ENCODE measurements around the gene SETD1A. TPM values are rescaled to one million over a fixed set of nuclear protein-coding genes. Genes with fewer than 3 reads are reported as not detected.

The SETD1A gene
- total RNA-seq, 1 donor from 2014 or later: 8.3 TPM

- no peaks in the 10 kb centered on the region for H3K9me3 ChIP-seq
- H3K27me3 ChIP-seq: no peaks in the 10 kb centered on the region
- no peak for TF ChIP-seq CTCF (IDR thresholded peaks at IDR 0.05)
- intact Hi-C loops (cut with DNase I): no loop called here
- peaks cover 98% of the 10 kb centered on the region in 2 donors for H3K36me3 ChIP-seq
- no peak overlapping the region for H3K27ac ChIP-seq
- H3K4me3 ChIP-seq: no peak overlapping the region
- DNase-seq (ENCODE audit: low spot score in 2 of 2): no peak
- H3K4me1 ChIP-seq: no peaks in the 10 kb centered on the region
These were observed 10.2 kb downstream of the SETD1A start for GRCh38 chr16:30967795-30968194.

GRCh38 chr16:30969246-30969842 is 11.8 kb downstream of the SETD1A start:
- intact Hi-C loops (cut with DNase I): no loop called here
- peaks cover 96 to 98% of the 10 kb centered on the region in 2 donors for H3K36me3 ChIP-seq
- TF ChIP-seq CTCF (IDR thresholded peaks at IDR 0.05): no peak
- H3K27ac ChIP-seq: no peak overlapping the region
- H3K9me3 ChIP-seq: no peaks in the 10 kb centered on the region
- H3K4me3 ChIP-seq: no peak overlapping the region
- DNase-seq (ENCODE audit: low spot score in 2 of 2): no peak
- H3K27me3 ChIP-seq: no peaks in the 10 kb centered on the region
- no peaks in the 10 kb centered on the region for H3K4me1 ChIP-seq

GRCh38 chr16:30971298-30971697 is 13.7 kb downstream of the SETD1A start:
- Histone ChIP-seq H3K27me3 (no peaks in the 10 kb centered on the region), H3K27ac (no peak overlapping the region), H3K4me3 (no peak overlapping the region), H3K4me1 (no peaks in the 10 kb centered on the region), H3K36me3 (peaks cover 94 to 95% of the 10 kb centered on the region in 2 donors), H3K9me3 (no peaks in the 10 kb centered on the region)
- no peak for DNase-seq (ENCODE audit: low spot score in 2 of 2)
- TF ChIP-seq CTCF (IDR thresholded peaks at IDR 0.05): no peak
- intact Hi-C loops (cut with DNase I): no loop called here

GRCh38 chr16:30972872-30973271 is 15.3 kb downstream of the SETD1A start:
- H3K9me3 ChIP-seq: no peaks in the 10 kb centered on the region
- peaks cover 92 to 94% of the 10 kb centered on the region in 2 donors for H3K36me3 ChIP-seq
- H3K4me1 ChIP-seq: no peaks in the 10 kb centered on the region
- H3K4me3 ChIP-seq: no peak overlapping the region
- intact Hi-C loops (cut with DNase I): no loop called here
- H3K27me3 ChIP-seq: no peaks in the 10 kb centered on the region
- no peak for TF ChIP-seq CTCF (IDR thresholded peaks at IDR 0.05)
- no peak for DNase-seq (ENCODE audit: low spot score in 2 of 2)
- H3K27ac ChIP-seq: no peak overlapping the region

GRCh38 chr16:30974348-30974747 is 16.8 kb downstream of the SETD1A start:
- no peaks in the 10 kb centered on the region for H3K9me3 ChIP-seq
- no peak overlapping the region for H3K4me3 ChIP-seq
- TF ChIP-seq CTCF (IDR thresholded peaks at IDR 0.05): no peak
- intact Hi-C loops (cut with DNase I): no loop called here
- H3K27ac ChIP-seq: no peak overlapping the region
- no peaks in the 10 kb centered on the region for H3K27me3 ChIP-seq
- H3K4me1 ChIP-seq: no peaks in the 10 kb centered on the region
- peaks cover 91 to 94% of the 10 kb centered on the region in 2 donors for H3K36me3 ChIP-seq
- no peak for DNase-seq (ENCODE audit: low spot score in 2 of 2)

GRCh38 chr16:30976486-30976885 is 18.9 kb downstream of the SETD1A start:
- no peaks in the 10 kb centered on the region for H3K9me3 ChIP-seq
- intact Hi-C loops (cut with DNase I): no loop called here
- DNase-seq (ENCODE audit: low spot score in 2 of 2): no peak
- no peak overlapping the region for H3K4me3 ChIP-seq
- no peak overlapping the region for H3K27ac ChIP-seq
- peaks cover 90 to 94% of the 10 kb centered on the region in 2 donors for H3K36me3 ChIP-seq
- TF ChIP-seq CTCF (IDR thresholded peaks at IDR 0.05): no peak
- no peaks in the 10 kb centered on the region for H3K27me3 ChIP-seq
- no peaks in the 10 kb centered on the region for H3K4me1 ChIP-seq
